Vagina (tissue), 2 donors: ENCODE data around the gene MED8.

Experiments
- CTCF ChIP-seq, 3 experiments: fragments of 450-650 bp in 2 of 3; fragments of 200-600 bp in 1 of 3; sonication (generic) in 1 of 3; IDR thresholded peaks; one replicate each; pipeline ENCODE4 v1.5.1; 2017 to 2019; ENCODE audit warnings: antibody characterized with exemption in 3 of 3, mild to moderate bottlenecking in 2 of 3, moderate library complexity in 2 of 3
- POLR2A ChIP-seq, 2 donors: fragments of 450-650 bp; IDR thresholded peaks; one replicate each; pipeline ENCODE4 v1.6.1; 2017; ENCODE audit warnings: antibody characterized with exemption in 2 of 2, mild to moderate bottlenecking in 2 of 2, moderate library complexity in 2 of 2
- POLR2AphosphoS5 ChIP-seq, 2 donors: sonication (generic); formaldehyde crosslinking; IDR thresholded peaks; one replicate each; pipeline ENCODE4 v1.9.0; 2017; ENCODE audit warnings: antibody characterized with exemption in 2 of 2, mild to moderate bottlenecking in 2 of 2, low read depth in 1 of 2; ENCODE audit not compliant: insufficient read depth in 1 of 2

GRCh38 chr1:43426221-43426620 lies 36.6 kb upstream of the MED8 start:
- TF ChIP-seq POLR2AphosphoS5 (IDR thresholded peaks at IDR 0.05; ENCODE audit: insufficient read depth in 1 of 2, low read depth in 1 of 2) = no peak
- no peak for TF ChIP-seq CTCF (IDR thresholded peaks at IDR 0.05)
- no peak for TF ChIP-seq POLR2A (IDR thresholded peaks at IDR 0.05)
